ENCODE measurements around the gene PNPO. TPM values are rescaled to one million over a fixed set of nuclear protein-coding genes. Genes with fewer than 3 reads are reported as not detected.

PNPO gene
- polyA plus RNA-seq, 1 donor (not counting 4 experiments of a cell fraction or from before 2014, with no cell fraction given) = 35.5 TPM

DNA sequence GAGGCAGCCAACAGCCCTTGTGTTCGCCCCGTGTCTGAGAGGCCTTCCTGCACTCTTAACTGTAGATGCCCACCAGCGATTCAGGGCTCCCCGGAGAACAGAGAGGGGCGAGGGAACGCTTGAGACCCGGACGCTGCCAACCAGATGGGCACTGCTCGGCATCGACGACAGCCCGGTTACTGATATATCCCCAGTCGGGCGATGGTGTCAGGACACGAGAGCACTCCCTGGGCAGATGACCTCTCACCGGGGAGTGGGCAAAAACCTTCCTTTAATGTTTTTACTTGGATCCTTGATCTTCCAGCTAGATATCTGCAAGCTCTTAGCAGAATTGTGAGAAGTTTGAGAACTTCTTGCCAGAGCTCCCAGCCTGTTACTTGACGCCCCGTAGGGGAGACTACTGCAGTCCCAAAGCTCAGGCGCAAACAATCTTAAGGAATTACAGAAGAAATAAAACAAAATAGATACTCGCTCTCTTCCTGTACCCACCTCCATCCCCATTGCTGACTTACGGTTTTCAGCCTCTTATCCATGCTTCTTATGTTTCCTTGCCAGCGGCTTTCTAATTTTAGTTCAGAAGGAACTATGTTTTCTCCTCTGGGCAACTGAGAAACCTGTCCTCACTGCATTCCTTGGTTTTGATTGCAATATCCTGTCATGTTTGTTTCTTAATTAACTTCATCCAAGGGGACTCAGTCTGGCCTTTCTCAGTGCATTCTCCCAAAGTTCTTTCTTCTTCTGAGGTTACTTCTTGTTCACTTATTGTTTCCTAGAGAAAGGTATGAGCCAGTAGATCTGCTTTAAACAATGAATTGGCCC is 44.5 kb upstream of the PNPO start:
- Histone ChIP-seq H3K9me1 (ENCODE audit: control insufficient read depth, extremely low read depth, insufficient read depth, low read length) (no peaks in the 10 kb centered on the region), H3K4me3 (ENCODE audit: control insufficient read depth in 2 of 3, extremely low read depth in 1 of 3, insufficient read depth in 2 of 3, low read depth in 1 of 3, low read length in 3 of 3) (peak overlapping the region; percentile 78 to 88 (median 82)), H3K79me2 (ENCODE audit: control insufficient read depth, insufficient read depth, low read length) (peaks cover 9% of the 10 kb centered on the region), H3K27me3 (ENCODE audit: control insufficient read depth, extremely low read depth, insufficient read depth, low read length) (no peaks in the 10 kb centered on the region), H3K4me1 (ENCODE audit: control insufficient read depth, extremely low read depth, insufficient read depth, low read length) (peaks cover 29% of the 10 kb centered on the region), H3K9me3 (ENCODE audit: control insufficient read depth, low read depth, low read length) (no peaks in the 10 kb centered on the region), H3K9ac (ENCODE audit: control insufficient read depth, extremely low read depth, insufficient read depth, low read length) (peak overlapping the region; percentile 90), H2AFZ (ENCODE audit: control insufficient read depth, low read length) (peak overlapping the region; percentile 55), H4K20me1 (ENCODE audit: control insufficient read depth, extremely low read depth, insufficient read depth, low read length) (no peaks in the 10 kb centered on the region), H3K4me2 (ENCODE audit: control insufficient read depth, extremely low read depth, insufficient read depth, low read depth, low read length) (peak overlapping the region; percentile 96), H3K36me3 (ENCODE audit: control insufficient read depth in 2 of 2, extremely low read depth in 1 of 2, insufficient read depth in 2 of 2, low read length in 2 of 2) (peaks cover 0 to 4% of the 10 kb centered on the region in 2 experiments), H3K27ac (ENCODE audit: control insufficient read depth, insufficient read depth, low read length) (peak overlapping the region; percentile 75)
- no peak for TF ChIP-seq EZH2 (IDR thresholded peaks at IDR 0.05; ENCODE audit: low read length)
- TF ChIP-seq, protein P1, sequence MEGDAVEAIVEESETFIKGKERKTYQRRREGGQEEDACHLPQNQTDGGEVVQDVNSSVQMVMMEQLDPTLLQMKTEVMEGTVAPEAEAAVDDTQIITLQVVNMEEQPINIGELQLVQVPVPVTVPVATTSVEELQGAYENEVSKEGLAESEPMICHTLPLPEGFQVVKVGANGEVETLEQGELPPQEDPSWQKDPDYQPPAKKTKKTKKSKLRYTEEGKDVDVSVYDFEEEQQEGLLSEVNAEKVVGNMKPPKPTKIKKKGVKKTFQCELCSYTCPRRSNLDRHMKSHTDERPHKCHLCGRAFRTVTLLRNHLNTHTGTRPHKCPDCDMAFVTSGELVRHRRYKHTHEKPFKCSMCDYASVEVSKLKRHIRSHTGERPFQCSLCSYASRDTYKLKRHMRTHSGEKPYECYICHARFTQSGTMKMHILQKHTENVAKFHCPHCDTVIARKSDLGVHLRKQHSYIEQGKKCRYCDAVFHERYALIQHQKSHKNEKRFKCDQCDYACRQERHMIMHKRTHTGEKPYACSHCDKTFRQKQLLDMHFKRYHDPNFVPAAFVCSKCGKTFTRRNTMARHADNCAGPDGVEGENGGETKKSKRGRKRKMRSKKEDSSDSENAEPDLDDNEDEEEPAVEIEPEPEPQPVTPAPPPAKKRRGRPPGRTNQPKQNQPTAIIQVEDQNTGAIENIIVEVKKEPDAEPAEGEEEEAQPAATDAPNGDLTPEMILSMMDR (optimal IDR thresholded peaks at IDR 0.05 in 1 of 3, IDR thresholded peaks at IDR 0.05 in 1 of 3, conservative IDR thresholded peaks at IDR 0.05 in 1 of 3; ENCODE audit: extremely low read depth in 1 of 3, insufficient read depth in 2 of 3, low read length in 3 of 3) = no peak
- no peak for DNase-seq (ENCODE audit: low read depth, low spot score)
- FAIRE-seq = no peak
- dilution Hi-C loops (cut with MboI; ENCODE audit: extremely low pct_ligation_motif_present, low sequenced_read_pairs) = no loop called here

GRCh38 chr17:47897561-47897960 is 43.8 kb upstream of the PNPO start:
- no peaks in the 10 kb centered on the region for H4K20me1 ChIP-seq (ENCODE audit: control insufficient read depth, extremely low read depth, insufficient read depth, low read length)
- FAIRE-seq (no peak), DNase-seq (ENCODE audit: low read depth, low spot score) (no peak)
- dilution Hi-C loops (cut with MboI; ENCODE audit: extremely low pct_ligation_motif_present, low sequenced_read_pairs) = no loop called here
- peaks cover 29% of the 10 kb centered on the region for H3K4me1 ChIP-seq (ENCODE audit: control insufficient read depth, extremely low read depth, insufficient read depth, low read length)
- peak overlapping the region; percentile 90 for H3K9ac ChIP-seq (ENCODE audit: control insufficient read depth, extremely low read depth, insufficient read depth, low read length)
- peaks cover 0 to 4% of the 10 kb centered on the region in 2 experiments for H3K36me3 ChIP-seq (ENCODE audit: control insufficient read depth in 2 of 2, extremely low read depth in 1 of 2, insufficient read depth in 2 of 2, low read length in 2 of 2)
- no peaks in the 10 kb centered on the region for H3K9me1 ChIP-seq (ENCODE audit: control insufficient read depth, extremely low read depth, insufficient read depth, low read length)
- no peaks in the 10 kb centered on the region for H3K9me3 ChIP-seq (ENCODE audit: control insufficient read depth, low read depth, low read length)
- no peak overlapping the region for H3K27ac ChIP-seq (ENCODE audit: control insufficient read depth, insufficient read depth, low read length)
- TF ChIP-seq EZH2 (IDR thresholded peaks at IDR 0.05; ENCODE audit: low read length) = no peak
- TF ChIP-seq, protein P1 (optimal IDR thresholded peaks at IDR 0.05 in 1 of 3, IDR thresholded peaks at IDR 0.05 in 1 of 3, conservative IDR thresholded peaks at IDR 0.05 in 1 of 3; ENCODE audit: extremely low read depth in 1 of 3, insufficient read depth in 2 of 3, low read length in 3 of 3) = no peak
- H3K79me2 ChIP-seq (ENCODE audit: control insufficient read depth, insufficient read depth, low read length) = peaks cover 9% of the 10 kb centered on the region
- peak overlapping the region in 2 of 3 experiments; percentile 78 to 82 for H3K4me3 ChIP-seq (ENCODE audit: control insufficient read depth in 2 of 3, extremely low read depth in 1 of 3, insufficient read depth in 2 of 3, low read depth in 1 of 3, low read length in 3 of 3)
- H3K4me2 ChIP-seq (ENCODE audit: control insufficient read depth, extremely low read depth, insufficient read depth, low read depth, low read length) = peak overlapping the region; percentile 96
- no peaks in the 10 kb centered on the region for H3K27me3 ChIP-seq (ENCODE audit: control insufficient read depth, extremely low read depth, insufficient read depth, low read length)
- no peak overlapping the region for H2AFZ ChIP-seq (ENCODE audit: control insufficient read depth, low read length)

Data from keratinocyte (primary cell).